ENCODE data around the gene ERVFRD-1.

The ERVFRD-1 gene

GRCh38 chr6:11129908-11130565, 18.5 kb upstream of the ERVFRD-1 start:
- Histone ChIP-seq H3K4me2 (ENCODE audit: low read length) (no peak overlapping the region), H3K9me2 (ENCODE audit: low read depth, low read length) (no peaks in the 10 kb centered on the region), H3K4me1 (ENCODE audit: insufficient read depth, low read length, severe bottlenecking) (no peaks in the 10 kb centered on the region), H4K20me1 (ENCODE audit: insufficient read depth, low read length) (no peaks in the 10 kb centered on the region), H3K9ac (ENCODE audit: low read length) (no peak overlapping the region), H3K36me3 (ENCODE audit: insufficient read depth, low read length) (peaks cover 6% of the 10 kb centered on the region), H2AFZ (ENCODE audit: low read length) (no peak overlapping the region), H3K79me2 (ENCODE audit: insufficient read depth, low read length) (no peaks in the 10 kb centered on the region), H3K27me3 (ENCODE audit: insufficient read depth, low read length) (no peaks in the 10 kb centered on the region), H3K27ac (ENCODE audit: low read depth, low read length, poor library complexity, severe bottlenecking) (no peak overlapping the region), H3F3A (ENCODE audit: insufficient read depth, low read length) (no peaks in the 10 kb centered on the region), H3K9me3 (ENCODE audit: low read length) (0 out of 2 replicates have a peak, but pooled peaks cover 3% of the 10 kb centered on the region), H3K4me3 (ENCODE audit: low read depth, low read length, poor library complexity, severe bottlenecking) (no peak overlapping the region)
- TF ChIP-seq EZH2 (IDR thresholded peaks at IDR 0.05; ENCODE audit: borderline replicate concordance, low read length): no peak
- TF ChIP-seq, protein P1, sequence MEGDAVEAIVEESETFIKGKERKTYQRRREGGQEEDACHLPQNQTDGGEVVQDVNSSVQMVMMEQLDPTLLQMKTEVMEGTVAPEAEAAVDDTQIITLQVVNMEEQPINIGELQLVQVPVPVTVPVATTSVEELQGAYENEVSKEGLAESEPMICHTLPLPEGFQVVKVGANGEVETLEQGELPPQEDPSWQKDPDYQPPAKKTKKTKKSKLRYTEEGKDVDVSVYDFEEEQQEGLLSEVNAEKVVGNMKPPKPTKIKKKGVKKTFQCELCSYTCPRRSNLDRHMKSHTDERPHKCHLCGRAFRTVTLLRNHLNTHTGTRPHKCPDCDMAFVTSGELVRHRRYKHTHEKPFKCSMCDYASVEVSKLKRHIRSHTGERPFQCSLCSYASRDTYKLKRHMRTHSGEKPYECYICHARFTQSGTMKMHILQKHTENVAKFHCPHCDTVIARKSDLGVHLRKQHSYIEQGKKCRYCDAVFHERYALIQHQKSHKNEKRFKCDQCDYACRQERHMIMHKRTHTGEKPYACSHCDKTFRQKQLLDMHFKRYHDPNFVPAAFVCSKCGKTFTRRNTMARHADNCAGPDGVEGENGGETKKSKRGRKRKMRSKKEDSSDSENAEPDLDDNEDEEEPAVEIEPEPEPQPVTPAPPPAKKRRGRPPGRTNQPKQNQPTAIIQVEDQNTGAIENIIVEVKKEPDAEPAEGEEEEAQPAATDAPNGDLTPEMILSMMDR (IDR thresholded peaks at IDR 0.05; ENCODE audit: low read length): no peak

DNA sequence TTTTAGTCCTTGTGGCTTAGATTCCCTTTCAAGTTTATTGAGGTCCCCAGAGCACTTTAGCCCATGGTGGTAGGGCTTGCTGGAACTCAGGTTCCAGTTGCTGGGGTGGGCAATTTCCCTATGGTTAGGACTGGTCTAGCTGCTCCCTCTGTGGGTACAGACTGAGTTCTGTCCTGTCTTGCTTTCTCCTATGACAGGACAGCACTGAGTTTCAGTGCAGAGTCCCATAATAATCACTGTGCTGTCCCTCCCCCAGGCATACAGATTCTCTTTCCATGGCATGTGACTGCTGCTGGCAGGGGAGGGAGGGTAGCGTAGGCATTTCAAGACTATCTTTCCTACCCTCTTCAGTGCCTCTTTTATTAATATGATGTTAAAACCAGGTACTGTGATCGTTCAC, 17.1 kb upstream of the ERVFRD-1 start:
- no peak overlapping the region for H2AFZ ChIP-seq (ENCODE audit: low read length)

DNA sequence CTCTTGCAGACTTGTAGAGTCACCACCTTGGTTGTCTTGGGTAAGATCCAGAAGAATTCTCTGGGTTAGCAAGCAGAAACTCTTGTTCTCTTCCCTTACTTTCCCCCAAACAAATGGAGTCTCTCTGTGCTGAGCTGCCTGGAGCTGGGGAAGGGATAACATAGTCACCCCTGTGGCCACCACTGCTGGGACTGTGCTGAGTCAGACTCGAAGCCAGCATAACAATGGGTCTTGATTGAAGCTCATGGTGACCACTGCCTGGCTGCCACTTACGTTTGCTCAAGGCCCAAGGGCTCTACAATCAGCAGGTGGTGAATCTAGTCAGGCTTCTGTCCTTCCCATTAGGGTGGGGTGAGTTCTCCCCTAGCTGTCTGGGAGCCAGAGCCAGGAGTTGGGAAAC, 15.4 kb upstream of the ERVFRD-1 start:
- H3K9ac ChIP-seq (ENCODE audit: low read length): no peak overlapping the region
- H3K79me2 ChIP-seq (ENCODE audit: insufficient read depth, low read length): peaks cover 4% of the 10 kb centered on the region; the same call in 1 of the 2 replicates
- H2AFZ ChIP-seq (ENCODE audit: low read length): no peak overlapping the region
- H3K27me3 ChIP-seq (ENCODE audit: insufficient read depth, low read length): no peaks in the 10 kb centered on the region
- H3F3A ChIP-seq (ENCODE audit: insufficient read depth, low read length): no peaks in the 10 kb centered on the region
- H3K4me1 ChIP-seq (ENCODE audit: insufficient read depth, low read length, severe bottlenecking): no peaks in the 10 kb centered on the region
- no peak overlapping the region for H3K27ac ChIP-seq (ENCODE audit: low read depth, low read length, poor library complexity, severe bottlenecking)
- H4K20me1 ChIP-seq (ENCODE audit: insufficient read depth, low read length): no peaks in the 10 kb centered on the region
- no peak overlapping the region for H3K4me3 ChIP-seq (ENCODE audit: low read depth, low read length, poor library complexity, severe bottlenecking)
- TF ChIP-seq, protein P1 (IDR thresholded peaks at IDR 0.05; ENCODE audit: low read length): no peak
- TF ChIP-seq EZH2 (IDR thresholded peaks at IDR 0.05; ENCODE audit: borderline replicate concordance, low read length): no peak
- no peak overlapping the region for H3K4me2 ChIP-seq (ENCODE audit: low read length)
- 0 out of 2 replicates have a peak, but pooled peaks cover 3% of the 10 kb centered on the region for H3K9me3 ChIP-seq (ENCODE audit: low read length)
- H3K36me3 ChIP-seq (ENCODE audit: insufficient read depth, low read length): no peaks in the 10 kb centered on the region; the same call in 1 of the 2 replicates
- no peaks in the 10 kb centered on the region for H3K9me2 ChIP-seq (ENCODE audit: low read depth, low read length)

More for the DNA sequence above, 17.1 kb upstream of the ERVFRD-1 start:
- no peak overlapping the region for H3K4me3 ChIP-seq (ENCODE audit: low read depth, low read length, poor library complexity, severe bottlenecking)
- no peak overlapping the region for H3K4me2 ChIP-seq (ENCODE audit: low read length)
- no peak overlapping the region for H3K27ac ChIP-seq (ENCODE audit: low read depth, low read length, poor library complexity, severe bottlenecking)
- H3K27me3 ChIP-seq (ENCODE audit: insufficient read depth, low read length): no peaks in the 10 kb centered on the region
- peaks cover 4% of the 10 kb centered on the region; the same call in 1 of the 2 replicates for H3K79me2 ChIP-seq (ENCODE audit: insufficient read depth, low read length)
- no peaks in the 10 kb centered on the region; the same call in 1 of the 2 replicates for H3K36me3 ChIP-seq (ENCODE audit: insufficient read depth, low read length)
- H3F3A ChIP-seq (ENCODE audit: insufficient read depth, low read length): no peaks in the 10 kb centered on the region
- TF ChIP-seq EZH2 (IDR thresholded peaks at IDR 0.05; ENCODE audit: borderline replicate concordance, low read length): no peak
- TF ChIP-seq, protein P1 (IDR thresholded peaks at IDR 0.05; ENCODE audit: low read length): no peak
- no peaks in the 10 kb centered on the region for H3K9me2 ChIP-seq (ENCODE audit: low read depth, low read length)
- H3K4me1 ChIP-seq (ENCODE audit: insufficient read depth, low read length, severe bottlenecking): no peaks in the 10 kb centered on the region
- no peaks in the 10 kb centered on the region for H4K20me1 ChIP-seq (ENCODE audit: insufficient read depth, low read length)
- 0 out of 2 replicates have a peak, but pooled peaks cover 3% of the 10 kb centered on the region for H3K9me3 ChIP-seq (ENCODE audit: low read length)
- H3K9ac ChIP-seq (ENCODE audit: low read length): no peak overlapping the region

All from OCI-LY1 (cell line).